ENCODE results near the gene MRPS7.
"Not testable (repeated sequence)": the region's sequence is repeated elsewhere in the genome, so short reads cannot be mapped to it uniquely, and the experiment has no call there.

The MRPS7 gene

DNA sequence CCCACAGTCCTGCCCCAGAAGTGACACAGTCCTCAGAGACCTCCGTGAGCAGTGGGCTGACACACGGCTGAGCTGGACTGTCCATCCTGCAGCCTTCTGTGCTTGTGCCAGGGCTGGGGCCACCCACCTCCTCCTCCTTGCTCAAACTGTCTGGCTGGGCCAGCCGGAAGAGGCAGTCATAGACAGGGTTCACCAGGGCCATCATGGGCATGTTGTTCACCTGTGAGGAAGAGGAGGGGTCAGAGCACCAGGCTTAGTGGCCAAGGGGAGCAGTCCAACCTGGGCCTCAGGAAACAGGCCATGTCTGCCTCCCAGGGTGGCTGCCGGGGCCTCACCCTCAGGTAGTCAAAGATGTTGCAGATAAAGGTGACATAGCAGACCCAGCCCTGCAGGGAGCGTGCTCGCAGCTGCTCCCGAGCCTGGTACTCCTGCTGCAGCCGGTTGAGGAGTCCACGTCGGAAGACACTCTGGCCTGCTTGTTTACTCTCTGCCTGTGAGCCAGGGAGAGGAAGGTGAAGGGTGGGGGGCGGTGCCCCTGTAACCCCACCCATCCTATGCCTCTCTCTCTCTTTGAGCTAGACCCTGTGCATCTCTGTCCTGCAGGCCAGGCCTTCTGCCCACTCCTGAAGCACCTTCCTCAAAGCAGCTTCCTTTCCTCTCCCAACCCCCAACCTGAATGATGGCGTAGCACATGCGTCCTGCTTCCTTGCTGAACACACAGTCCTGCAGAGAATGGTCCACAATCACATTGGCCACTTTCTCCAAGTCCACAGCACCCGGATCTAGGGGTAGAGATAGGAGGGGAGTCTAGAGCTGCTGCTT, 5.9 kb downstream of the MRPS7 start:
- intact Hi-C loops (cut with DNase I): no loop called here
- no peak for DNase-seq

DNA sequence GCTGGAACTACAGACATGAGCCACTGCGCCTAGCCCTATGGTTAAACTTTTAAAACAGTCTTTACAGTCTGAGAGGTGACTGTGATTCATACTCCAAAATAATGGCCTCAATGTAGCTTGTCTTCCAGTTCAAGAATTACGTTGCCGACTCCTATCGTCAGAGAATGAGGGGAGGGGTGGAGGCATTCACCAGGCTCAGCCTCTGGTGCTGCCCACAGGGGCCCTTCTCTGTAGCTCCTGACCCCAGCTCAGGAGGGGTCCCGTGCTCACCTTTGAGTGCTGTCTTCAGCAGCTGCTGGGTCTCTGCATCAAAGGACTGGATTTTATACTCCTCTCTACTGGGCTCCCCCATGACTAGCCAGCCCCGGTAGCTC, 8.2 kb downstream of the MRPS7 start:
- intact Hi-C loops (cut with DNase I): no loop called here
- peak in 2 of 42 donors; percentile 16 to 18 for DNase-seq

DNA sequence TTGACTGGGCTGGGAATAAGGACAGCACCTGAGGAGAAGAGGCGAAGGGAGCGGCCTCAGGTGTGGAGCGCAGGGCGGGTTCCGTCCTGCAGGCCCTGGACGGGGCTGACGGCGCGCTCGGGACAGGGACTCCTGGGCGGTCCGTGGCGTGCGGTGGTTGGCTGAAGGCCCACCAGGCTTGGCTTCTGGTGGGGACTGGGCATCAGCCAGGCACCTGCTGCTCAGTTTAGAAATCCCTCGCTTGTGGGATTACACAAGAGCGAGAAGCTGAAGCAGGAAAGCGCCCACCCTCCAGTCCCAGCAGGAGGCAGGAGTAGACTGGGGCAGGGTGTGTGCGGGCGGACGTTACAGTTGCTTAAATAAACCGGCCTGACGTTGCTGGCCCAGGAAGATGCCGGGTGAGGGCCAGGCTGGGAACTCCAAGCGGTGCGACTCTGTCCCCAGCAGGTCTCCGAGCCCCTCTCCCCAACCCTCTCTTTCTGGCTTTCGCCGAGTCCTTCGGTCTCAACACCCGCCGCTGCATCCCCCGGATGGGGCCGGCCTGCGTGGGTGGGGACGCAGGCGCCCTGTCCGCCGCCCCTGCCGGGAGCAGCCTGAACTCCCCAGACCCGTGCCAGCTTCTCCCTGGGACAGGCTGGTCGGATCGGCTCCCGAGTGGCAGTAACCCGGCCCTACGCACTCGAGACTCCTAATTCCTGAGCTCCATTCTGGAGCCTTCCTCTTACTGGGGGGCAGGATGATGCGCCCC, 8.7 kb downstream of the MRPS7 start:
- intact Hi-C loops (cut with DNase I): no loop called here
- DNase-seq: peak in 39 of 42 donors; percentile 27 to 76 (median 53)

DNA sequence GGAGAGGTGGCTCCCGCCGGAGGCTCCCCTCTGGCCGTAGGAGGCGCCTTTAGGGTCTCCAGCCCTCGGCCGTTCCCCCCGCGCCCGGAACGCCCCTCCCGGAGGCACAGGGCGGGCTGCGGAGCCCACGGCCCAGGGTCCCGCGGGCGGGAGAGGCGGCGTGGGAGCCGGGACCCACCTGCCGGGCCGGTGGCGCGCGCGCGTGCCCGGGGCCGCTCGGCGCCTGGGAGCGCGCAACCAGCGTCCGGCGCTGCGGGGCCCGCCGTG, 9.2 kb downstream of the MRPS7 start, which contains the start of gene MIF4GD:
TSS of gene MIF4GD (minus strand) at position 266 of the 267 bp plus-strand sequence. CDS start 1,036 bp downstream, outside the sequence.
- DNase-seq: no peak

DNA sequence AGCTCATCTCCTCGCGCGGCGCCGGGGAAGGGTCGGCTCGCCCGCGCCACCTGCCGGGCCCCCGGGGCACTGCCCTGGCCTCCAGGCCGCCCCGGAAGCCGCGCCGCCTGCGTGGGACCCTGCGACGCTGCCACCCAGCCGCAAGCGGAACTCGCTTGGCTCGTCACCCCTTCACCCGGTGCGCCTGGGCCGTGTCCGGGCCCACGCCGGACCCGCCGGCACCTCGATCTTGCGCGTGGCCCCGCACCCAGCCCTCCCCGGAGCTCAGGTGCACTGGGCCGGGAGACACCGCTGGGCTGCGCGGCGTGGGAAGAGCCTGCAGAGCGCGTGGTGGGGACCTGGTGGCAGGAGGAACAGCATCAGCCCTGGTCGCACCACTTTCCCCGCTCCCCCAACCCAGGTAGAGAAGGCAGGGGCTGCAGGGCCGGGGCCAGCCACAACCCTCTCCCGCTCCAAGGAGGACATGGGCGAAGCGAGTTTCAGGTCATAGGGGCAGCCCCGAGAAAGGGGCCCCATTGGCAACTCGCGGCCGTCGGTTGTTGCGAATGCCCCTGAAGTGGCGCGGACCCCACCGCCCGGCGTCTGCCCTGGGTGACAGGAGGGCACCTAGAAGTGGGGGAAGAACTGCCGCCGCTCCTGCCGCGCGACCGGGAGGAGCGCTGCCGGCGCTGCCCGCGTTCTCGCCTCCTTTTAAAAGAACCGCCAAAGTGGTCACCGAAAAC, 9.7 kb downstream of the MRPS7 start:
- intact Hi-C loops (cut with DNase I): no loop called here
- DNase-seq: peak; percentile 26 to 92 (median 82)

More for the DNA sequence above, 9.2 kb downstream of the MRPS7 start, which contains the start of gene MIF4GD:
- intact Hi-C loops (cut with DNase I): no loop called here

DNA sequence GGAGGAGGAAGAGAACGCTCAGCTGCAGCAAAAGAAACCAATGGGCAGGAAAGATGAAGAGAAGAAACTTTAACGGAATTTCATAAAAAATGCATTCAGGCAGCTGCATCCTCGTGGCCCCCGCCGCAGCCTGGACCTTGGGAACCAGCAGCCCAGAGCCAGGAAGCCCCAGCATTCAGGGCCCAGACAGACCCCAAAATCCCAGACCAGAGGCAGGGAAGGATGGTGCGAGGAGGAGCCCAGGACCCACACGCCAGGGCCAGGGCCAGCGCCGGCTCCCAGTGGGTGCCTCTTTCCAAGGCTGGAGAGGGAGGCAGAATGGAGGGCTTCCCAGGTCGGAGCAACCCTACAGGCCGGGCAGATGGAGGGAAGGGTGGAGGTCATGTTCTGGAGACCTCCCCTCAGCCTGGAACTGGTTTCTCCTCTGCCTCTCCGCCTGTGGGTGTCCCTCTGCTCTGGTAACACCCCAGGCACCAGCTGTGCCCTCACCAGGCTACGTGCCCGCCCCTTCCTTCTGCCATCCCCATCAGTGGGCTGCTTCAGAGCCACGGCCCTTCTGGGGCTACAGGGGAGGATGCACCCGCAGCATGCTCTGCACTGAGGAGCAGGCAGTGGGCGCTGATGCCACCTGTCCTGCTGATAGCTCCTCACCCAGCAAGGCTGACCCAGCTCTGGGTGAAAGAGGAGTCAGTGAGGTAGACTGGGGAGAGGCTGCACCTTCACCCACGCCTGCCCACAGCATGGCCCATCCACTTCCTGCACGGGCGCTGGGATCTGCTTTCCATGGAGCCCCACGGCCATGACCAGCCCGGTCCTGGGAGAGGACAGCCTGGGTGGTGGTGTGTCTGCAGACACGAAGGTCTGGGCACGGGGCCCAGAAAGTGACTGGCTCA, 10.5 kb downstream of the MRPS7 start:
- peak in 19 of 42 donors; percentile 23 to 60 (median 41) for DNase-seq
- intact Hi-C loops (cut with DNase I): no loop called here

DNA sequence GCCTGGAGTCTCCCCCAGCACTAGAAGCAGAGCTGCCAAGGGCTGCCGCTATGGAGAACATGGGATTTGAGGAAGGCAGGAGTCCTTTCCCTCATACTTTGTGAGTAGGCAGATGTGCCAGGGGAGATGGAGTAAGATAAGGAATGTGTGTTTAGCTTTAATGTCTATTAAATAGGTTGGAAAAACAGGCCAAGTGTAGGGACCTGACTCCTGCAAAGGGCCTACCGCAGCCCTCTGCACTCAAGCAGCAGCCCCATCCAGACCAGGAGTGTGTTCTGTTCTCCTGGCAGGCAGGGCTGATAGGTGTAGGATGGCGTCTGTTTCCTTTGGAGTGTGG, 11.1 kb downstream of the MRPS7 start:
- no peak for DNase-seq
- intact Hi-C loops (cut with DNase I): no loop called here

DNA sequence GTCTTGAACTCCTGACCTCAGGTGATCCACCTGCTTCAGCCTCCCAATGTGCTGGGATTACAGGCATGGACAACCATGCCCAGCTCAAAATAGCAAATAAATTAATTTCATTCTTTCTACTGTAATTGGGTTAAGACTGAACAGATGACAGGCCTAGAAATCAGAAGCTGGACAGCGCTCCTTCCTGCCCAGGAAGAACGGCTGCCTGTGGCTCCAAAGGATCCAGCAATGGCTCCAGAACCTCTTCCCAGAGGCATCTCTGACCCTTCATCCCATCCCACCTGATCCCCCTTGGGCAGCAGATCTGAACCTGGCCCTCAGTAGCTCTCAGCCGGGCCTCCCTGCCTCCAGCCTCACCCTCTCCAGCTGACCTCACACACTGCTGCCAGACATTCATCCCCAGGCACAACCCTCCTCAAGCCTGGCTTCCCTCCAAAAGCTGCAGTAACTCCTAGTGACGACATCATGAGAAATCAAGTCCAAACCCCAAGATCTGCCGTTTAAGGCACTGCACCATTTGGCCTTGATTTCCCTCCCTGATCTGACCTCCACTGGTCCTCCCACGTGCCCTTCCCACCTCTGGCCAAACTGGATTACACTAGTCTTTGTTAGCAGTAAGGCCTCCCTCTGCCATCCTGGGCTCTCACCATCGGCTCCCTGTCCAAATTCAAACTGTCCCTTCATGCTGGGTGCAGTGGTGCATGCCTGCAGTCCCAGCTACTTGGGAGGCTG, 12.5 kb downstream of the MRPS7 start:
- intact Hi-C loops (cut with DNase I): no loop called here
- no peak for DNase-seq

DNA sequence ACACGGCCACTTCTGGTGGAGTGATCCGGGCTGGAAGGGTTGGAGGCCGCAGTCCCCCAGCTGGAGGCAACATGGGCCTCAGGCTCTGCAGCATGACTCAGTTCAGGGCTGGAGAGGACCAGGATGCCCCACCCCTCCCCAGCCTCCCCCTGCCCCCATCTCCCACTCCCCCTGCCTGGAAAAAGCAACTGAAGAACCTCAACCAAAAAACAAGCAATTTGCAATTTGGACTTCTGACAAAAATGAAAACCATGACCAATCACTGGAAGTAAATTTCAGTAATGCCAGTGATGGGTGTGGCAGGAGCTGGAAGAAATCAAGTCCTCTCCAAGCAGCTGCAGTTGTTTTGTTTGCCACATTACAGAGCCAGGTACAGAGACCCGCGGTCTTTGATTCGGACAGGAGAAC, 16.0 kb downstream of the MRPS7 start:
- intact Hi-C loops (cut with DNase I): no loop called here
- DNase-seq: no peak

DNA sequence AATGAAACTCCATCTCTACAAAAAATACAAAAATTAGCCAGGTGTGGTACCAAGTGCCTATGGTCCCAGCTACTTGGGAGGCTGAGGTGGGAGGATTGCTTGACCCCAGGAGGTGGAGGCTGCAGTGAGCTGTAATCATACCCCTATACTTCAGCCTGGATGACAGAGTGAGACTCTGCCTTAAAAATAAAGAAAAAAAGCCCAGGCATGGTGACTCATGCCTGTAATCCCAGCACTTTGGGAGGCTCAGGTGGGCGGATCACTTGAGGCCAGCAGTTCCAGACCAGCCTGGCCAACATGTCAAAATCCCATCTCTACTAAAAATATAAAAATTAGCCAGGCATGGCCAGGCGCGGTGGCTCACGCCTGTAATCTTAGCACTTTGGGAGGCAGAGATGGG, 18.5 kb downstream of the MRPS7 start:
- intact Hi-C loops (cut with DNase I); DNase-seq: not testable (repeated sequence)

DNA sequence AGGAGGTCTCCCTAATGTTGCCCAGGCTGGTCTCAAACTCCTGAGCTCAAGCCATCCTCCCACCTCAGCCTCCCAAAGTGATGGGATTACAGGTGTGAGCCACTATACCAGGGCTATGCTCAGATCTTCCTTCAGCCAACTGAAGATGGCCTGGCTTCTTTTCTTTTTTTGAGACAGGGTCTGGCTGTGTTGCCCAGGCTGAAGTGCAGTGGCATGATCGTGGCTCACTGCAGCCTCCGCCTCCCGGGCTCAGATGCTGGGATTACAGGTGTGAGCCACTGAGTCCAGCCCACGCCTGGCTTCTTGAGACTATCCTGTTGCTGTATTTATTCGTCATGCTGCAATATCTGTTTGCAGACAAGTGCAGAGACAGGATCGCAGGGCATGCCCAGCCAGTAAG, 23.4 kb downstream of the MRPS7 start:
- intact Hi-C loops (cut with DNase I): no loop called here
- DNase-seq: no peak

DNA sequence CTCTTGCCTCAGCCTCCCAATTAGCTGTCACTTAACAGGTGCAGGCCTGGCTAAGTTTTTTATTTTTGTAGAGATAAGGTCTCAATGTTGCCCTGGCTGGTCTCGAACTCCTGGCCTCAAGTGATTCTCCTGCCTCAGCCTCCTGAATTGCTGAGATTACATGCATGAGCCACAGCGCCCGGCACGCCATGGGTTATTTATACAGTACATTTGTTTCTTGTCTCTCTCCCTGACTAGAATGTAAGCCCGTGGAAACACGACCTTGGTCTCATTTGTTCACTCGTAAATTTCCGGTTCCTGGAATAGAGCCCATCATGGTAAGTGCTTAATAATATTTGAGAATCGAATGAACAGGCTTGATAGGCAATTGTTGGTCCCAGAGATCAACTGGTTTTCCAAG, 25.5 kb downstream of the MRPS7 start:
- DNase-seq: no peak
- intact Hi-C loops (cut with DNase I): no loop called here

DNA sequence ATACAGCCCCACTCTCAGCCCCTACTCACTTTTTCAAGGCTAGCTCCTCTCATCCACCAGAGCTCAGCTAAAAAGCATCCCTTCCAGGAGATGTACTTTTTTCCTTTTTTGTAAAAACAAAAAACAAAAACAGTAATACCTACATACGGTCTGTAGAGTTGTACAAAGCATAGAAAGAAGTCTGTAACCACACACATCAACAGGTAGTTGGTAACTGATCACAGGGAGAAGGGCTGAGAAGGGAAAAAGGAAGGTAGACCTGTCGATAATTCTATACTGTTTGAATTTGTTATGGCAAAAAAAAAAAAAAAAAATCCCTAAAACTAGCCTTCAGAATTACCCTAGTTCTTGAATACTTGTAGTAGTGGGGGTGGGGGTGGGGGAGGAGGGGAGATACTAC, 26.7 kb downstream of the MRPS7 start:
- DNase-seq: no peak
- intact Hi-C loops (cut with DNase I): no loop called here

DNA sequence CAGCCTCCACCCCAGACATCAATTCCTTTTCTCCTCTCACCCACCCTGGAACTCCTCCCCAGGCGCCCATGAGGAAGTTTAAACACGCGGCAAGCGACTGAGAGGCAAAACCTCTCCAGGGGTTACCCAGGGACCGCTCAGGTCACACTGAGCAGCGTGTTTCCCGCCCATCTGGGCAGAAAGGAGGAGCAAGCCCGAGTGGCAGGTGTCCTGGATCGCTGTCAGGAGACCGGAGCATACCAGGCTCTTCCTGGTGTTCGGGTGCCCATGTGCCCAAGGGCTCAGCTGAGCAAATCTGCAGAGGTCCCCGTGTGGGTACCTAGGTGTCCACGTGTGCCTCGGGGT, 27.1 kb downstream of the MRPS7 start:
- intact Hi-C loops (cut with DNase I): no loop called here
- peak in 9 of 42 donors; percentile 29 to 51 (median 37) for DNase-seq

DNA sequence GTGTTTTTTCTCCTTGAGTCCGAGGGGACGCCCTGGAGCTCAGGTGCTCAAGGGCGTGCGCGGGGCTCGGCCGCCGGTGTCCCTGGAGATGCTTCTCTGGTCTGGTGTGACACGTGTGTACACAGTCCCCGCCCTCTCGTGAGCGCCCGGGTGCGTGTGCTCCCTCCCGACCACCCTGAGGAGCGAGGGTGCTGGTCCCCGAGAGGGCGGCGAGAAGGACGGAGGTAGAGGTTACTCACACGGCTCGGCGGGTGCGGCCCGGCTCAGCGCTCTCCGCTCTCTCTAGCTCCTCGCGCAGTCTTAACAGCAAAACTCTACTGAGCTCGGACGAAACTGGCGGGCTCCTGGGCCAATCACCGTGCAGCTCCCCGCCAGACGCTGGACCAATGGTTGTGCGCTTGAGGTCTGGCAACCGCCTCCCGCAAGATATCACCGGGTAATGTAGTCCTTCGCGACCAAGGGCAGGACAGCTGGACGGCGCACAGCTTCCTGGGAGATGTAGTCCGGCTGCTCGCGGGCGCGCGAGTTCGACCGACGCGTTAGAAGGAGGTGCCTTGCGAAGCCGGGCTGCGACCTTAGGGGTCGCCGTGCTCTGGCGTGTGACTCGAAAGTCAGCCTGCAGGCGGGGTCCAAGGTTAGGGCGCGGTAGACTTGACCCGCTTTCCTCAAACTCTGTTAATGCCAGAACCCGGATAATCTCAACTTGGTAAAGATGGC, 27.6 kb downstream of the MRPS7 start, which contains the start of gene SLC25A19:
TSS of gene SLC25A19 (minus strand) at position 319 of the 717 bp plus-strand sequence. CDS start 2,669 bp downstream, outside the sequence.
- DNase-seq: peak; percentile 97 to 100 (median 99)
- intact Hi-C loops (cut with DNase I): no loop called here

DNA sequence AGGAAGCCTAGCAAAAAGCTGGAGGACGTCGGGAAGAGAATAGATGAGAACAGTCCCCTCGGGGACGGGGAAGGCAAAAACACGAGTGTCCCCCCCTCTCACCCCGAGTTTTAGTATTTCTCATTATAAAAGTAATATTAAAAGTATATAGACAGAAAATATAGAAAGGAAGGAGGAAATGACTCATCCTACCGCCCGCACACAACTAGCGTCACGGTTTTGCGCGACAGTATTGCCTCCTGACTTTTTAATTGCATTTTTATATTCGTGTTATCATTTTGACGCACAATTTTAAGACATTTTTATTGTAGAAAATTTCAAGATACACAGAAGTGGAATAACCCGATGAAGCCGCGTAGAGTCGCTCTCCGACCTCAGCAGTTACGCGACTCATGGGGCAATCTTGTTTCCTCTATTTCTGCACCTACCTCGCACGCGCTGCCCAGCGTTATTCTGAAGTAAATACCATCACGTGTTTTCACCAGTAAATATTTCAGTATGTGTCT, 28.2 kb downstream of the MRPS7 start:
- intact Hi-C loops (cut with DNase I): no loop called here
- DNase-seq: peak in 41 of 42 donors; percentile 33 to 82 (median 60)

DNA sequence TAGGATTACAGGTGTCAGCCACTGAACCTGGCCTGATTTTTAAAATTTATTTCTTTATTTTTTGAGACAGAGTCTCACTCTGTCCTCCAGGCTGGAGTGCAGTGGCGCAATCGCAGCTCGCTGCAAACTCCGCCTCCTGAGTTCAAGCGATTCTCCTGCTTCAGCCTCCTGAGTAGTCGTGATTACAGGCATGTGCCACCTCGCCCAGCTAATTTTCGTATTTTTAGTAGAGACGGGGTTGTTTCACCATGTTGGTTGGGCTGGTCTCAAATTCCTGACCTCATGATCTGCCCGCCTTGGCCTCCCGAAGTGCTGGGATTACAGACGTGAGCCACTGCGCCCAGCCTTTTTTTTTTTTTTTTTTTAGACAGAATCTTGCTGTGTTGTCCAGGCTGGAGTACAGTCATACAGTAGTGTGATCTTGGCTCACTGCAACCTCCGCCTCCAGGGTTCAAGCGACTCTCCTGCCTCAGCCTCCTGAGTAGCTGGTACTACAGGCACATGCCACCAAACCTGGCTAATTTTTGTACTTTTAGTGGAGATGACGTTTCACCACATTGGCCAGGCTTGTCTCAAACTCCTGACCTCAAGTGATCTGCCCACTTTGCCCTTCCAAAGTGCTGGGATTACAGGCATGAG, 31.2 kb downstream of the MRPS7 start:
- intact Hi-C loops (cut with DNase I): not testable (repeated sequence)
- peak in 4 of 42 donors; percentile 21 to 44 (median 34) for DNase-seq
